ENCODE results near the gene PYDC1. TPM values are rescaled to one million over a fixed set of nuclear protein-coding genes. Genes with fewer than 3 reads are reported as not detected.

Gene PYDC1
- total and polyA plus RNA-seq, 2 of the 13 experiments (the other 11 are each of a cell fraction or from before 2014, with no cell fraction given) = not detected

- TF ChIP-seq THAP8 (CRISPR knock-in tag; IDR thresholded peaks at IDR 0.05; ENCODE audit: borderline replicate concordance) (peak; percentile 87; the same call in 1 of the 2 replicates), ZNF10 (CRISPR knock-in tag; IDR thresholded peaks at IDR 0.05; ENCODE audit: borderline replicate concordance, low read depth) (no peak), SOX13 (IDR thresholded peaks at IDR 0.05) (0 out of 2 replicates have a peak, but pooled peaks have one; percentile 0), SOX13 (CRISPR knock-in tag; conservative IDR thresholded peaks at IDR 0.05 in 1 of 2, IDR thresholded peaks at IDR 0.05 in 1 of 2) (no peak), LCORL (IDR thresholded peaks at IDR 0.05) (no peak), LCORL (CRISPR knock-in tag; IDR thresholded peaks at IDR 0.05) (peak; percentile 29; the same call in 1 of the 2 replicates), ZFX (CRISPR knock-in tag; IDR thresholded peaks at IDR 0.05; ENCODE audit: low read depth) (peak; percentile 77), ADNP (CRISPR knock-in tag; IDR thresholded peaks at IDR 0.05) (no peak), ZNF7 (CRISPR knock-in tag; IDR thresholded peaks at IDR 0.05) (no peak), ZNF142 (CRISPR knock-in tag; IDR thresholded peaks at IDR 0.05) (0 out of 2 replicates have a peak, but pooled peaks have one; percentile 33), ARHGAP35 (CRISPR knock-in tag; IDR thresholded peaks at IDR 0.05; ENCODE audit: borderline replicate concordance) (no peak), ZNF83 (CRISPR knock-in tag; IDR thresholded peaks at IDR 0.05; ENCODE audit: borderline replicate concordance) (0 out of 2 replicates have a peak, but pooled peaks have one; percentile 35), ZNF550 (CRISPR knock-in tag; IDR thresholded peaks at IDR 0.05; ENCODE audit: borderline replicate concordance) (peak; percentile 96)
These were observed 37.7 kb downstream of the PYDC1 start (continued) for GRCh38 chr16:31179219-31179746.

Measured in HepG2 (cell line).